Peyer's patch (tissue), 4 donors: ENCODE results near the gene EBLN2. TPM values are rescaled to one million over a fixed set of nuclear protein-coding genes. Genes with fewer than 3 reads are reported as not detected.

Experiments
- DNase-seq, 3 donors: peaks; one replicate each; pipeline ENCODE4 v3.0.0-alpha.2; 2017 to 2019
- H3K27ac ChIP-seq, 4 donors: fragments of 200-600 bp; sonication (generic); one replicate each; pipeline ENCODE4 v1.5.1; 2016 to 2019
- H3K27me3 ChIP-seq, 2 donors: fragments of 200-600 bp; sonication (generic); one replicate each; pipeline ENCODE4 v1.5.1; 2019
- H3K36me3 ChIP-seq, 3 donors: fragments of 200-600 bp; sonication (generic); one replicate each; pipeline ENCODE4 v1.5.1; 2016 to 2019
- H3K4me1 ChIP-seq, 4 donors: fragments of 200-600 bp; sonication (generic); one replicate each; pipeline ENCODE4 v1.5.1; 2016 to 2019
- H3K4me3 ChIP-seq, 4 donors: fragments of 200-600 bp; sonication (generic); 1 replicate in 3 of 4; 2 replicates in 1 of 4; pipeline ENCODE4 v1.5.1; 2016 to 2019; ENCODE audit warnings: mild to moderate bottlenecking in 1 of 4
- H3K9me3 ChIP-seq, 4 donors: fragments of 200-600 bp; sonication (generic); one replicate each; pipeline ENCODE4 v1.5.1; 2016 to 2019; ENCODE audit warnings: mild to moderate bottlenecking in 1 of 4
- CTCF ChIP-seq, 6 experiments: fragments of 450-650 bp in 4 of 6; fragments of 200-600 bp in 2 of 6; sonication (generic) in 1 of 6; IDR thresholded peaks; one replicate each; pipeline ENCODE4 v1.5.1; 2017 to 2019; ENCODE audit warnings: antibody characterized with exemption in 6 of 6, mild to moderate bottlenecking in 3 of 6, moderate library complexity in 1 of 6
- POLR2A ChIP-seq, 2 donors: fragments of 450-650 bp; IDR thresholded peaks; one replicate each; pipeline ENCODE4 v1.5.1; 2017; ENCODE audit warnings: antibody characterized with exemption in 2 of 2, mild to moderate bottlenecking in 2 of 2, moderate library complexity in 2 of 2
- total RNA-seq, 4 donors: library from RNA; depleted of rRNA; stranded (reverse); fragments of >200 nt; gene quantifications; one replicate each; pipeline ENCODE4 v1.1.0, GENCODE V29; 2016

The EBLN2 gene
- total RNA-seq, 4 donors from 2014 or later, result 8.2 to 14.9 (median 11.9) TPM

GRCh38 chr3:73026111-73026759, 35.2 kb upstream of the EBLN2 start:
- Histone ChIP-seq H3K9me3 (no peaks in the 10 kb centered on the region), H3K4me1 (peaks cover 0 to 42% (median 3%) of the 10 kb centered on the region in 4 donors), H3K27me3 (no peaks in the 10 kb centered on the region), H3K36me3 (no peaks in the 10 kb centered on the region), H3K4me3 (no peak overlapping the region), H3K27ac (peak overlapping the region in 1 of 4 donors; percentile 17)
- TF ChIP-seq CTCF (IDR thresholded peaks at IDR 0.05) (no peak), POLR2A (IDR thresholded peaks at IDR 0.05) (no peak)
- DNase-seq, result no peak

GRCh38 chr3:73026760-73027113, 34.7 kb upstream of the EBLN2 start:
- no peak for DNase-seq
- Histone ChIP-seq H3K27me3 (no peaks in the 10 kb centered on the region), H3K27ac (peak overlapping the region in 1 of 4 donors; percentile 17), H3K36me3 (no peaks in the 10 kb centered on the region), H3K4me1 (peaks cover 0 to 38% (median 3%) of the 10 kb centered on the region in 4 donors), H3K9me3 (no peaks in the 10 kb centered on the region), H3K4me3 (no peak overlapping the region)
- TF ChIP-seq CTCF (IDR thresholded peaks at IDR 0.05) (no peak), POLR2A (IDR thresholded peaks at IDR 0.05) (no peak)

- Histone ChIP-seq H3K27me3 (no peaks in the 10 kb centered on the region), H3K4me3 (no peak overlapping the region), H3K4me1 (peaks cover 0 to 38% (median 3%) of the 10 kb centered on the region in 4 donors), H3K27ac (no peak overlapping the region), H3K36me3 (no peaks in the 10 kb centered on the region), H3K9me3 (no peaks in the 10 kb centered on the region)
- no peak for TF ChIP-seq CTCF (IDR thresholded peaks at IDR 0.05)
- TF ChIP-seq POLR2A (IDR thresholded peaks at IDR 0.05), result no peak
- DNase-seq, result no peak
Observed at GRCh38 chr3:73028803-73029202, 32.7 kb upstream of the EBLN2 start.

GRCh38 chr3:73029321-73029796, 32.1 kb upstream of the EBLN2 start:
- H3K9me3 ChIP-seq, result no peaks in the 10 kb centered on the region
- DNase-seq, result no peak
- H3K27me3 ChIP-seq, result no peaks in the 10 kb centered on the region
- no peak for TF ChIP-seq CTCF (IDR thresholded peaks at IDR 0.05)
- no peak for TF ChIP-seq POLR2A (IDR thresholded peaks at IDR 0.05)
- no peaks in the 10 kb centered on the region for H3K36me3 ChIP-seq
- no peak overlapping the region for H3K27ac ChIP-seq
- peaks cover 0 to 42% (median 3%) of the 10 kb centered on the region in 4 donors for H3K4me1 ChIP-seq
- no peak overlapping the region for H3K4me3 ChIP-seq

GRCh38 chr3:73030073-73030597, 31.3 kb upstream of the EBLN2 start:
- DNase-seq, result no peak
- no peaks in the 10 kb centered on the region for H3K27me3 ChIP-seq
- H3K4me1 ChIP-seq, result peaks cover 0 to 40% (median 3%) of the 10 kb centered on the region in 4 donors
- H3K4me3 ChIP-seq, result no peak overlapping the region
- TF ChIP-seq POLR2A (IDR thresholded peaks at IDR 0.05) (no peak), CTCF (IDR thresholded peaks at IDR 0.05) (no peak)
- no peak overlapping the region for H3K27ac ChIP-seq
- H3K9me3 ChIP-seq, result no peaks in the 10 kb centered on the region
- H3K36me3 ChIP-seq, result no peaks in the 10 kb centered on the region
